GM18507 (cell line): ENCODE measurements around the gene SLC12A1.
A peak's percentile ranks its signal among the peaks of the same experiment; 100 is the strongest.
"Not testable (repeated sequence)": the region's sequence is repeated elsewhere in the genome, so short reads cannot be mapped to it uniquely, and the experiment has no call there.

Experiments
- DNase-seq: peaks from one replicate; pipeline ENCODE4 v3.0.0; 2011; ENCODE audit warnings: low read depth; ENCODE audit not compliant: insufficient read length; ENCODE audit errors: extremely low spot score
- FAIRE-seq: peaks from 2 replicates; lab custom pipeline; 2011; peaks lifted over from hg19 to GRCh38; lab: Jason Lieb, UNC

The SLC12A1 gene

GRCh38 chr15:48298914-48299313, 92.8 kb downstream of the SLC12A1 start:
- no peak for FAIRE-seq

GRCh38 chr15:48300038-48300437, 93.9 kb downstream of the SLC12A1 start:
- DNase-seq (no peak), FAIRE-seq (no peak)

More at GRCh38 chr15:48298914-48299313, 92.8 kb downstream of the SLC12A1 start:
- no peak for DNase-seq

GRCh38 chr15:48304398-48304797, 98.3 kb downstream of the SLC12A1 start:
- no peak for FAIRE-seq
- DNase-seq: no peak

- FAIRE-seq (no peak), DNase-seq (no peak)
Observed at GRCh38 chr15:48306639-48307038, 100.5 kb downstream of the SLC12A1 start.

- no peak for DNase-seq
- no peak for FAIRE-seq
Observed at GRCh38 chr15:48307586-48307985, 101.5 kb downstream of the SLC12A1 start.

GRCh38 chr15:48309740-48310139, 103.6 kb downstream of the SLC12A1 start:
- FAIRE-seq (no peak), DNase-seq (no peak)

- FAIRE-seq (no peak), DNase-seq (no peak)
Observed at GRCh38 chr15:48313216-48313615, 107.1 kb downstream of the SLC12A1 start.

GRCh38 chr15:48315041-48315440, 108.9 kb downstream of the SLC12A1 start:
- DNase-seq (no peak), FAIRE-seq (no peak)

GRCh38 chr15:48317221-48317620, 111.1 kb downstream of the SLC12A1 start:
- DNase-seq (no peak), FAIRE-seq (no peak)

GRCh38 chr15:48318131-48318530, 112.0 kb downstream of the SLC12A1 start:
- DNase-seq (no peak), FAIRE-seq (no peak)

- no peak for FAIRE-seq
- DNase-seq: no peak
Observed at GRCh38 chr15:48323294-48323693, 117.2 kb downstream of the SLC12A1 start.

GRCh38 chr15:48324949-48325348, 118.8 kb downstream of the SLC12A1 start:
- DNase-seq (no peak), FAIRE-seq (no peak)

GRCh38 chr15:48325400-48325799, 119.3 kb downstream of the SLC12A1 start:
- DNase-seq: no peak
- no peak for FAIRE-seq

- FAIRE-seq, DNase-seq: not testable (repeated sequence)
Observed at GRCh38 chr15:48326180-48326579, 120.1 kb downstream of the SLC12A1 start.

- DNase-seq (no peak), FAIRE-seq (peak; percentile 33)
Observed at GRCh38 chr15:48330105-48330785, 124.1 kb downstream of the SLC12A1 start.

- DNase-seq (peak; percentile 38), FAIRE-seq (peak; percentile 84)
Observed at GRCh38 chr15:48330855-48331795, 125.0 kb downstream of the SLC12A1 start, which contains the start of gene DUT. Gene DUT, plus strand, starts transcription at chr15:48331429. Its CDS starts 87 bp downstream, at chr15:48331516.

- DNase-seq (peak; percentile 48), FAIRE-seq (no peak)
Observed at GRCh38 chr15:48331796-48332641, 125.9 kb downstream of the SLC12A1 start.

GRCh38 chr15:48332642-48333034, 126.5 kb downstream of the SLC12A1 start:
- FAIRE-seq: peak; percentile 39
- no peak for DNase-seq

- no peak for FAIRE-seq
- DNase-seq: no peak
Observed at GRCh38 chr15:48333540-48333939, 127.4 kb downstream of the SLC12A1 start.

GRCh38 chr15:48334260-48334659, 128.2 kb downstream of the SLC12A1 start:
- no peak for DNase-seq

More at GRCh38 chr15:48334260-48334659, 128.2 kb downstream of the SLC12A1 start:
- FAIRE-seq: no peak
